Measurements from ENCODE around the gene TIMELESS.
"Not testable (repeated sequence)": the region's sequence is repeated elsewhere in the genome, so short reads cannot be mapped to it uniquely, and the experiment has no call there.

The TIMELESS gene, protein sequence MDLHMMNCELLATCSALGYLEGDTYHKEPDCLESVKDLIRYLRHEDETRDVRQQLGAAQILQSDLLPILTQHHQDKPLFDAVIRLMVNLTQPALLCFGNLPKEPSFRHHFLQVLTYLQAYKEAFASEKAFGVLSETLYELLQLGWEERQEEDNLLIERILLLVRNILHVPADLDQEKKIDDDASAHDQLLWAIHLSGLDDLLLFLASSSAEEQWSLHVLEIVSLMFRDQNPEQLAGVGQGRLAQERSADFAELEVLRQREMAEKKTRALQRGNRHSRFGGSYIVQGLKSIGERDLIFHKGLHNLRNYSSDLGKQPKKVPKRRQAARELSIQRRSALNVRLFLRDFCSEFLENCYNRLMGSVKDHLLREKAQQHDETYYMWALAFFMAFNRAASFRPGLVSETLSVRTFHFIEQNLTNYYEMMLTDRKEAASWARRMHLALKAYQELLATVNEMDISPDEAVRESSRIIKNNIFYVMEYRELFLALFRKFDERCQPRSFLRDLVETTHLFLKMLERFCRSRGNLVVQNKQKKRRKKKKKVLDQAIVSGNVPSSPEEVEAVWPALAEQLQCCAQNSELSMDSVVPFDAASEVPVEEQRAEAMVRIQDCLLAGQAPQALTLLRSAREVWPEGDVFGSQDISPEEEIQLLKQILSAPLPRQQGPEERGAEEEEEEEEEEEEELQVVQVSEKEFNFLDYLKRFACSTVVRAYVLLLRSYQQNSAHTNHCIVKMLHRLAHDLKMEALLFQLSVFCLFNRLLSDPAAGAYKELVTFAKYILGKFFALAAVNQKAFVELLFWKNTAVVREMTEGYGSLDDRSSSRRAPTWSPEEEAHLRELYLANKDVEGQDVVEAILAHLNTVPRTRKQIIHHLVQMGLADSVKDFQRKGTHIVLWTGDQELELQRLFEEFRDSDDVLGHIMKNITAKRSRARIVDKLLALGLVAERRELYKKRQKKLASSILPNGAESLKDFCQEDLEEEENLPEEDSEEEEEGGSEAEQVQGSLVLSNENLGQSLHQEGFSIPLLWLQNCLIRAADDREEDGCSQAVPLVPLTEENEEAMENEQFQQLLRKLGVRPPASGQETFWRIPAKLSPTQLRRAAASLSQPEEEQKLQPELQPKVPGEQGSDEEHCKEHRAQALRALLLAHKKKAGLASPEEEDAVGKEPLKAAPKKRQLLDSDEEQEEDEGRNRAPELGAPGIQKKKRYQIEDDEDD

DNA sequence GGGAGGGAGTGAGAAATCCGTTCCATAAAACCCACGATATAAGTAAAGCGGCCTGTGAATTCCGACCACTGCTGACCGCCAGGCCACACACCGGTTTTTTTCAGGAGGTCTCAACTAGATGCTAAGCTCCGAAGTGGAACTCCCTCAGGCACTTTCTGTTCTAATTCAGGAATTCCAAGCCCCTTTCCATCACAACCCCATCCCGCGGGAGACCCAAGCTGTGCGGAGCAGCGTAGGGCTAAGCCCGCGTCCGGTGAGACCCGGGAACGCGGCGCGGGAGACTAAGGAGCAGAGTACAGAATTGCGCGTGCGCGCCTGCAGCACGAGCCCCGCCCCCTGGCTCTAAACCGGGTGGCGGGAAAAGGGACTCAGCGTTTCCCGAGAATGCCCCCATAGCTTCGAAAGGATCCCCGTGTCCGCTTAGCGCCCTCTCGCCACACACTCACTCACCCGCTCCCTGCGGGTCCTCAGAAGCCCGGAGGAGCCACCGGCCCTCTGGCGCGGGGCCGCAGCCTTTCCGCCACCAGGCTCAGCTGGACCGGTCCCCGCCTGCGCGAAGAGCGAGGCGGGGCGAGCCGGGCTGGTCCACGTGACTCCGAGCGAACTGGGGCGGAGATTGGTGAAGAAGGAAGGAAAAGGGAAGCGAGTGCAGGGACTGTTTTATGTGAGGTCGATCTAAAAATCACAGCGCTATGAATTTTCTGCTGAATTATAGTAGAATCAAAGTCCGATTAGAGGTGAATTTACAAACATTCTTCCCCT is at the start of gene TIMELESS:
TIMELESS (minus strand) TSS at position 567 of the 762 bp plus-strand sequence. CDS start 15,256 bp downstream, outside the sequence.
- Histone ChIP-seq H3K9me2 (replicated peaks; ENCODE audit: low read depth, low read length) (no peaks in the 10 kb centered on the region), H3K36me3 (ENCODE audit: insufficient read depth, low read length) (no peaks in the 10 kb centered on the region), H3K4me1 (ENCODE audit: insufficient read depth, low read length, poor library complexity, severe bottlenecking) (peaks cover 18% of the 10 kb centered on the region), H3F3A (ENCODE audit: low read depth) (no peaks in the 10 kb centered on the region), H3K4me2 (ENCODE audit: low read depth, low read length, poor library complexity, severe bottlenecking) (peak within 1 kb of the TSS; percentile 89), H4K20me1 (ENCODE audit: insufficient read depth, low read length, poor library complexity, severe bottlenecking) (no peaks in the 10 kb centered on the region), H3K4me3 (ENCODE audit: low read length, poor library complexity, severe bottlenecking) (peak within 1 kb of the TSS; percentile 99), H2AFZ (ENCODE audit: low read length) (peak within 1 kb of the TSS; percentile 87), H3K27me3 (ENCODE audit: insufficient read depth, low read length, poor library complexity, severe bottlenecking) (no peaks in the 10 kb centered on the region), H3K9me3 (ENCODE audit: insufficient read depth, low read depth, low read length) (no peaks in the 10 kb centered on the region), H3K79me2 (ENCODE audit: insufficient read depth, low read length) (peaks cover 18% of the 10 kb centered on the region), H3K9ac (ENCODE audit: low read depth, low read length, poor library complexity, severe bottlenecking) (peak within 1 kb of the TSS; percentile 97)
- TF ChIP-seq, protein P1, sequence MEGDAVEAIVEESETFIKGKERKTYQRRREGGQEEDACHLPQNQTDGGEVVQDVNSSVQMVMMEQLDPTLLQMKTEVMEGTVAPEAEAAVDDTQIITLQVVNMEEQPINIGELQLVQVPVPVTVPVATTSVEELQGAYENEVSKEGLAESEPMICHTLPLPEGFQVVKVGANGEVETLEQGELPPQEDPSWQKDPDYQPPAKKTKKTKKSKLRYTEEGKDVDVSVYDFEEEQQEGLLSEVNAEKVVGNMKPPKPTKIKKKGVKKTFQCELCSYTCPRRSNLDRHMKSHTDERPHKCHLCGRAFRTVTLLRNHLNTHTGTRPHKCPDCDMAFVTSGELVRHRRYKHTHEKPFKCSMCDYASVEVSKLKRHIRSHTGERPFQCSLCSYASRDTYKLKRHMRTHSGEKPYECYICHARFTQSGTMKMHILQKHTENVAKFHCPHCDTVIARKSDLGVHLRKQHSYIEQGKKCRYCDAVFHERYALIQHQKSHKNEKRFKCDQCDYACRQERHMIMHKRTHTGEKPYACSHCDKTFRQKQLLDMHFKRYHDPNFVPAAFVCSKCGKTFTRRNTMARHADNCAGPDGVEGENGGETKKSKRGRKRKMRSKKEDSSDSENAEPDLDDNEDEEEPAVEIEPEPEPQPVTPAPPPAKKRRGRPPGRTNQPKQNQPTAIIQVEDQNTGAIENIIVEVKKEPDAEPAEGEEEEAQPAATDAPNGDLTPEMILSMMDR (conservative IDR thresholded peaks at IDR 0.05; ENCODE audit: low read length): no peak
- TF ChIP-seq EZH2phosphoT487 (IDR thresholded peaks at IDR 0.05; ENCODE audit: borderline replicate concordance): no peak

DNA sequence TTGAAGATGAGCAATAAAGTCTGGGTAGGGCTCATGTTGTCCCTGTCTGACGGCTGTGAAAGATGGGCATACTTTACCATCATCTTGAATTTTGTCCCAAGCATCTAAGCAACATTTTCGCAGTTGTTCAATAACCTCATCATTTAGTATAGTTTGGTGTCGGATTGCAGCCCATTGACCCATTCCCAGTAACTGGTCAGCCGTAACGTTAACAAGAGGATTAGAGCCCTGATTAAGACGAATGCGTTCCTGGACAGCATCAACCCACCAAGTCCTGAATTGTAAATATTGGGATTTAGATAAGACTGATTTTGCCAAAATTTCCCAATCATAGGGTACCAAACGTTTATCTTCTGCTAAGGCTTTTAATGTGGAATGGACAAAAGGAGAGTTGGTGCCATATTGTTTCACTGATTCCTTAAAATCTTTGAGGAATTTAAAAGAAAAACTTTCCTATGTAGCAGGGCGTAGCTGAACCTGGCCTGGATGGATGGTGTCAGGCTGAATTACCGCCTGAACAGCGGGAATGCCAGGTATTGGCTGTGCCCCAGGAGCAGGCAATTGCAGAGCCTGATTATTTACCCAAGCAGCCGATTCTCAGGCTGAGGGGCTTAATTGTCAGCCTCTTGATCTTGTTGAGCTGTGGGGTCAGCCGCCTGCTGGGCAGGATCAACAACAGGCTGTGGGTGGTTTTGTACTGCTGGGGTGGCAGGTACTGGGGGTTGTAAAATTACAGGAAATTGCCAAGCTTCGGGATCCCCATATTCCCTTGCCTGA is 49.1 kb upstream of the TIMELESS start:
- H3K79me2 ChIP-seq (ENCODE audit: insufficient read depth, low read length); H4K20me1 ChIP-seq (ENCODE audit: insufficient read depth, low read length, poor library complexity, severe bottlenecking); H3K4me3 ChIP-seq (ENCODE audit: low read length, poor library complexity, severe bottlenecking); H3K4me2 ChIP-seq (ENCODE audit: low read depth, low read length, poor library complexity, severe bottlenecking); H3K9me3 ChIP-seq (ENCODE audit: insufficient read depth, low read depth, low read length); H2AFZ ChIP-seq (ENCODE audit: low read length); H3K4me1 ChIP-seq (ENCODE audit: insufficient read depth, low read length, poor library complexity, severe bottlenecking); H3K9me2 ChIP-seq (replicated peaks; ENCODE audit: low read depth, low read length); H3F3A ChIP-seq (ENCODE audit: low read depth); H3K36me3 ChIP-seq (ENCODE audit: insufficient read depth, low read length); H3K27me3 ChIP-seq (ENCODE audit: insufficient read depth, low read length, poor library complexity, severe bottlenecking); H3K9ac ChIP-seq (ENCODE audit: low read depth, low read length, poor library complexity, severe bottlenecking): not testable (repeated sequence)

DNA sequence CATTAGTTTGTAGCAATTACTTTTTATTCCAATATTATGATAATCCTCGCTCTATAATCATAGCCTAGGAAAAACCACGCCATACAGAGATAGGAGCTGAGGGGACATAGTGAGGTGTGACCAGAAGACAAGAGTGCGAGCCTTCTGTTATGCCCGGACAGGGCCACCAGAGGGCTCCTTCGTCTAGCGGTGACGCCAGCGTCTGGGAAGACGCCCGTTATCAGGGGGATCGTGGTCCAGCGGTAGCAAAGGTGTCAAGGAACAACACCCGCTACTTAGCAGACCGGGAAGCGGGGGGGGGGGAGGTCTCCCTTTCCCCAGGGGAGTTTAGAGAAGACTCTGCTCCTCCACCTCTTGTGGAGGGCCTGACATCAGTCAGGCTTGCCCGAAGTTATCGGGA is 47.5 kb upstream of the TIMELESS start:
- H3K9ac ChIP-seq (ENCODE audit: low read depth, low read length, poor library complexity, severe bottlenecking); H3K79me2 ChIP-seq (ENCODE audit: insufficient read depth, low read length); H3F3A ChIP-seq (ENCODE audit: low read depth); H3K36me3 ChIP-seq (ENCODE audit: insufficient read depth, low read length); H3K9me3 ChIP-seq (ENCODE audit: insufficient read depth, low read depth, low read length); H3K27me3 ChIP-seq (ENCODE audit: insufficient read depth, low read length, poor library complexity, severe bottlenecking); H4K20me1 ChIP-seq (ENCODE audit: insufficient read depth, low read length, poor library complexity, severe bottlenecking); H3K9me2 ChIP-seq (replicated peaks; ENCODE audit: low read depth, low read length); H3K4me2 ChIP-seq (ENCODE audit: low read depth, low read length, poor library complexity, severe bottlenecking); H3K4me1 ChIP-seq (ENCODE audit: insufficient read depth, low read length, poor library complexity, severe bottlenecking); H3K4me3 ChIP-seq (ENCODE audit: low read length, poor library complexity, severe bottlenecking); H2AFZ ChIP-seq (ENCODE audit: low read length): not testable (repeated sequence)
- TF ChIP-seq, protein P1 (conservative IDR thresholded peaks at IDR 0.05; ENCODE audit: low read length): peak; percentile 20; the same call in 1 of the 2 replicates

DNA sequence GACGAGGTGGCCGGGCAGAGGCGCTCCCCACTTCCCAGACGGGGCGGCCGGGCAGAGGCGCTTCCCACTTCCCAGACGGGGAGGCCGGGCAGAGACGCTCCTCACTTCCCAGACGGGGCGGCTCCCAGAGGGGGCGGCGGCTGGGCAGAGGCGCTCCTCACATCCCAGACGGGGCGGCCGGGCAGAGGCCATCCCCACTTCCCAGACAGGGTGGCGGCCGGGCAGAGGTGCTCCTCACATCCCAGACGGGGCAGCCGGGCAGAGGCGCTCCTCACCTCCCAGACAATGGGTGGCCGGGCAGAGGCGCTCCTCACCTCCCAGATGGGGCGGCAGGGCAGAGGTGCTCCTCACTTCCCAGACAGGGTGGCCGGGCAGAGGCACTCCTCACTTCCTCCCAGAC is 45.3 kb upstream of the TIMELESS start:
- H3K4me1 ChIP-seq (ENCODE audit: insufficient read depth, low read length, poor library complexity, severe bottlenecking); H3K4me3 ChIP-seq (ENCODE audit: low read length, poor library complexity, severe bottlenecking); H3K79me2 ChIP-seq (ENCODE audit: insufficient read depth, low read length); H4K20me1 ChIP-seq (ENCODE audit: insufficient read depth, low read length, poor library complexity, severe bottlenecking); H3K9ac ChIP-seq (ENCODE audit: low read depth, low read length, poor library complexity, severe bottlenecking); H3K36me3 ChIP-seq (ENCODE audit: insufficient read depth, low read length); H3K9me3 ChIP-seq (ENCODE audit: insufficient read depth, low read depth, low read length); H3F3A ChIP-seq (ENCODE audit: low read depth); H3K27me3 ChIP-seq (ENCODE audit: insufficient read depth, low read length, poor library complexity, severe bottlenecking); H3K4me2 ChIP-seq (ENCODE audit: low read depth, low read length, poor library complexity, severe bottlenecking); H3K9me2 ChIP-seq (replicated peaks; ENCODE audit: low read depth, low read length); H2AFZ ChIP-seq (ENCODE audit: low read length): not testable (repeated sequence)

DNA sequence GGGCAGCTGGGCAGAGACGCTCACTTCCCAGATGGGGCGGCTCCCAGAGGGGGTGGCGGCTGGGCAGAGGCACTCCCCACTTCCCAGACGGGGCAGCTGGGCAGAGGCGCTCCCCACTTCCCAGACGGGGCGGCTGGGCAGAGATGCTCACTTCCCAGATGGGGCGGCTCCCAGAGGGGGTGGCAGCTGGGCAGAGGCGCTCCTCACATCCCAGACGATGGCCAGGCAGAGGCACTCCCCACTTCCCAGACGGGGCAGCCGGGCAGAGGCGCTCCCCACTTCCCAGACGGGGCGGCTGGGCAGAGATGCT is 44.8 kb upstream of the TIMELESS start:
- not testable (repeated sequence) for H3K36me3 ChIP-seq (ENCODE audit: insufficient read depth, low read length); H3F3A ChIP-seq (ENCODE audit: low read depth); H3K9me2 ChIP-seq (replicated peaks; ENCODE audit: low read depth, low read length); H3K79me2 ChIP-seq (ENCODE audit: insufficient read depth, low read length); H3K27me3 ChIP-seq (ENCODE audit: insufficient read depth, low read length, poor library complexity, severe bottlenecking); H4K20me1 ChIP-seq (ENCODE audit: insufficient read depth, low read length, poor library complexity, severe bottlenecking); H2AFZ ChIP-seq (ENCODE audit: low read length); H3K9me3 ChIP-seq (ENCODE audit: insufficient read depth, low read depth, low read length); H3K9ac ChIP-seq (ENCODE audit: low read depth, low read length, poor library complexity, severe bottlenecking); H3K4me3 ChIP-seq (ENCODE audit: low read length, poor library complexity, severe bottlenecking); H3K4me1 ChIP-seq (ENCODE audit: insufficient read depth, low read length, poor library complexity, severe bottlenecking); H3K4me2 ChIP-seq (ENCODE audit: low read depth, low read length, poor library complexity, severe bottlenecking)

Measured in Loucy (cell line).